DND-41 (cell line): Measurements from ENCODE around the gene LSMEM2.

Experiments used
- EZH2 ChIP-seq: IDR thresholded peaks from 3 replicates; pipeline ENCODE4 v1.6.1; 2012; ENCODE audit warnings: borderline replicate concordance, low read depth, mild to moderate bottlenecking, moderate library complexity, low read length, inconsistent platforms; ENCODE audit not compliant: severe bottlenecking
- TF ChIP-seq, protein P1 (sequence below): IDR thresholded peaks from 2 replicates; pipeline ENCODE4 v1.5.1; 2012; ENCODE audit warnings: borderline replicate concordance, low read length, moderate library complexity, mild to moderate bottlenecking; ENCODE audit not compliant: poor library complexity, severe bottlenecking; ENCODE audit errors: extremely low read depth

DNA sequence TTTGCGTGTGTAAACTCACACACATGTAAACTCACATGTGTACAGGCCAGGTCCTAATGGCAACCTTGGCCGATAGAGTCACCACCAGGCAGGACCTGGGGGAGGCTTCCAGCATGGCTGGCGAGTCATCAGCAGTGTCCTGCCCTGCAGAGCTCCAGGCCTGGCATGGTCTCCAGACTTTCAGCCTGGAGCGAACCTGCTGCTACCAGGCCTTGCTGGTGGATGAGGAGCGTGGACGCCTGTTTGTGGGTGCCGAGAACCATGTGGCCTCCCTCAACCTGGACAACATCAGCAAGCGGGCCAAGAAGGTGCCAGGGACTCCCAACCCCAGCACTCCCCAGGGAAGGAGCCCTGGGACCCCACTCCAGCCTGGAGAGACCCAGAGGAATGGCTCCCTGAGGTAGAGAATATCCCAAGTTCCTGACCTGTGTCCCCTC, 8.9 kb upstream of the LSMEM2 start:
- TF ChIP-seq, protein P1, sequence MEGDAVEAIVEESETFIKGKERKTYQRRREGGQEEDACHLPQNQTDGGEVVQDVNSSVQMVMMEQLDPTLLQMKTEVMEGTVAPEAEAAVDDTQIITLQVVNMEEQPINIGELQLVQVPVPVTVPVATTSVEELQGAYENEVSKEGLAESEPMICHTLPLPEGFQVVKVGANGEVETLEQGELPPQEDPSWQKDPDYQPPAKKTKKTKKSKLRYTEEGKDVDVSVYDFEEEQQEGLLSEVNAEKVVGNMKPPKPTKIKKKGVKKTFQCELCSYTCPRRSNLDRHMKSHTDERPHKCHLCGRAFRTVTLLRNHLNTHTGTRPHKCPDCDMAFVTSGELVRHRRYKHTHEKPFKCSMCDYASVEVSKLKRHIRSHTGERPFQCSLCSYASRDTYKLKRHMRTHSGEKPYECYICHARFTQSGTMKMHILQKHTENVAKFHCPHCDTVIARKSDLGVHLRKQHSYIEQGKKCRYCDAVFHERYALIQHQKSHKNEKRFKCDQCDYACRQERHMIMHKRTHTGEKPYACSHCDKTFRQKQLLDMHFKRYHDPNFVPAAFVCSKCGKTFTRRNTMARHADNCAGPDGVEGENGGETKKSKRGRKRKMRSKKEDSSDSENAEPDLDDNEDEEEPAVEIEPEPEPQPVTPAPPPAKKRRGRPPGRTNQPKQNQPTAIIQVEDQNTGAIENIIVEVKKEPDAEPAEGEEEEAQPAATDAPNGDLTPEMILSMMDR, result no peak
- no peak for TF ChIP-seq EZH2
